Spleen (tissue), 11 donors: Measurements from ENCODE around the gene ARL8B. TPM values are rescaled to one million over a fixed set of nuclear protein-coding genes. Genes with fewer than 3 reads are reported as not detected.

Experiments
- DNase-seq: peaks from one replicate; pipeline ENCODE4 v3.0.0-alpha.2; 2020
- H3K27ac ChIP-seq, 8 donors: fragments of 200-600 bp; sonication (generic) in 7 of 8; 1 replicate in 4 of 8; 2 replicates in 4 of 8; pipeline versions ENCODE4 v1.5.0 to v1.8.0; 2016 to 2021; ENCODE audit warnings: inconsistent platforms in 4 of 8, mild to moderate bottlenecking in 4 of 8, moderate library complexity in 1 of 8
- H3K27me3 ChIP-seq, 7 donors: fragments of 200-600 bp; sonication (generic) in 6 of 7; replicated peaks in 1 of 7; 1 replicate in 4 of 7; 2 replicates in 3 of 7; pipeline versions ENCODE4 v1.5.0 to v1.8.0; 2016 to 2021; ENCODE audit warnings: inconsistent platforms in 3 of 7, mild to moderate bottlenecking in 1 of 7
- H3K36me3 ChIP-seq, 6 donors: fragments of 200-600 bp; sonication (generic) in 5 of 6; 1 replicate in 4 of 6; 2 replicates in 2 of 6; pipeline versions ENCODE4 v1.5.0 to v1.8.0; 2016 to 2021; ENCODE audit warnings: inconsistent platforms in 2 of 6
- H3K4me1 ChIP-seq, 6 donors: fragments of 200-600 bp; sonication (generic) in 5 of 6; 1 replicate in 3 of 6; 2 replicates in 3 of 6; pipeline versions ENCODE4 v1.5.0 to v1.8.0; 2016 to 2021; ENCODE audit warnings: inconsistent platforms in 3 of 6
- H3K4me3 ChIP-seq, 8 donors: fragments of 200-600 bp; sonication (generic) in 7 of 8; 1 replicate in 4 of 8; 2 replicates in 4 of 8; pipeline versions ENCODE4 v1.5.0 to v1.8.0; 2016 to 2021; ENCODE audit warnings: inconsistent platforms in 4 of 8, mild to moderate bottlenecking in 4 of 8, moderate library complexity in 2 of 8
- H3K9me3 ChIP-seq, 8 donors: fragments of 200-600 bp; sonication (generic) in 7 of 8; 1 replicate in 4 of 8; 2 replicates in 4 of 8; pipeline versions ENCODE4 v1.5.0 to v1.8.0; 2016 to 2021; ENCODE audit warnings: inconsistent platforms in 4 of 8
- POLR2A ChIP-seq, 3 donors: fragments of 450-650 bp; IDR thresholded peaks; one replicate each; pipeline ENCODE4 v1.5.1; 2017; ENCODE audit warnings: antibody characterized with exemption in 3 of 3, mild to moderate bottlenecking in 1 of 3
- POLR2AphosphoS5 ChIP-seq, 3 donors: sonication (generic); formaldehyde crosslinking; IDR thresholded peaks; one replicate each; pipeline ENCODE4 v1.5.1; 2017; ENCODE audit warnings: antibody characterized with exemption in 3 of 3
- WGBS, 5 donors: extraction: QIAGEN DNeasy Blood & Tissue Kit in 3 of 5; methylation state at CpG; one replicate each; pipeline versions ENCODE4 v1.1.5 to v1.1.7; 2013 to 2018; 5-methylcytosine and 5-hydroxymethylcytosine counted together
- intact Hi-C: fragments of 100-400 bp; cut with DNase I; formaldehyde crosslinking; loops from one replicate; pipeline ENCODE4 v1.15.0; 2023; ENCODE audit warnings: low total_unique reads
- polyA plus RNA-seq, 3 donors: library from polyadenylated mRNA; stranded (reverse); fragments of 200-250 nt; gene quantifications; one replicate each; pipeline ENCODE4 v1.2.1, GENCODE V29; 2013
- total RNA-seq, 7 donors: library from RNA; depleted of rRNA in 3 of 7; stranded (reverse); fragments of >200 nt in 3 of 7; fragmentation: NEBNext Ultra II Directional in 4 of 7; extraction: Animal tissue kit (Norgen Biotek cat#: 25700) in 4 of 7; gene quantifications; one replicate each; pipeline versions ENCODE4 v1.1.0 to v1.2.1, GENCODE V29; 2016 to 2021
- TF ChIP-seq, protein P1 (sequence below), 11 experiments: fragments of 200-600 bp in 7 of 11; fragments of 450-650 bp in 4 of 11; sonication (generic) in 4 of 11; IDR thresholded peaks in 8 of 11; conservative IDR thresholded peaks in 3 of 11; 1 replicate in 7 of 11; 2 replicates in 4 of 11; pipeline versions ENCODE4 v1.4.0 to v1.8.0; 2016 to 2021; ENCODE audit warnings: antibody characterized with exemption in 11 of 11, inconsistent platforms in 4 of 11, mild to moderate bottlenecking in 1 of 11
- donor health status: healthy with polysubstance abuse.
- donor health status: DM: no; HTN: no; CAD: no; lungs with moderate emphysema.
- donor health status: DM: no; HTN: no; CAD: no.
- donor health status: Bipolar disorder and iron deficiency.
- donor health status: healthy.
- donor health status: DM: no; HTN: no; CAD: no.
- donor health status: DM: yes; HTN: yes; CAD: no.

The ARL8B gene
- total and polyA plus RNA-seq, 10 donors, result 23.0 to 120 (median 58.9) TPM

DNA sequence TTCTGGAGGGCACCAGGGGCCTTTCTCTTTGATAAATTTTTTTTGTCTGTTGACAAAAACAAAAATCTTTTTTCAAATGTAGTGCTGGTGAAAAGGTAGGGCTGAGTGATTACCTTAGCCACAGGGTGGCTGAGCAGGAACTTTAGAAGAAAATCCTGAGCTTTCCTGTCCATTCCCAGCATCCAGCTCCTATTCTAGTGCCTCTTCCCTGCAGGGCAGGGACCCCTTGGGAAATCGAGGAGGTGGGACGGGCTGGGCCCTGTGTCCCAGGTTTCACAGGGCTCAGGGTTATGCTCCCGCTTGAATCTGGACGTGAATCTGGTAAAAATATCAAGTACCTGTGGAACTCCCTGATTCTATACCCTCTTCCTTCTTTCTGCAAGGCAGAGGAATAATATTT is 97.1 kb downstream of the ARL8B start:
- Histone ChIP-seq H3K36me3 (peaks cover under 1 to 82% (median 55%) of the 10 kb centered on the region in 6 donors), H3K27ac (no peak overlapping the region), H3K9me3 (no peaks in the 10 kb centered on the region), H3K4me3 (no peak overlapping the region), H3K4me1 (no peaks in the 10 kb centered on the region), H3K27me3 (no peaks in the 10 kb centered on the region)
- TF ChIP-seq POLR2A (IDR thresholded peaks at IDR 0.05), result no peak
- TF ChIP-seq POLR2AphosphoS5 (IDR thresholded peaks at IDR 0.05), result no peak
- TF ChIP-seq, protein P1, sequence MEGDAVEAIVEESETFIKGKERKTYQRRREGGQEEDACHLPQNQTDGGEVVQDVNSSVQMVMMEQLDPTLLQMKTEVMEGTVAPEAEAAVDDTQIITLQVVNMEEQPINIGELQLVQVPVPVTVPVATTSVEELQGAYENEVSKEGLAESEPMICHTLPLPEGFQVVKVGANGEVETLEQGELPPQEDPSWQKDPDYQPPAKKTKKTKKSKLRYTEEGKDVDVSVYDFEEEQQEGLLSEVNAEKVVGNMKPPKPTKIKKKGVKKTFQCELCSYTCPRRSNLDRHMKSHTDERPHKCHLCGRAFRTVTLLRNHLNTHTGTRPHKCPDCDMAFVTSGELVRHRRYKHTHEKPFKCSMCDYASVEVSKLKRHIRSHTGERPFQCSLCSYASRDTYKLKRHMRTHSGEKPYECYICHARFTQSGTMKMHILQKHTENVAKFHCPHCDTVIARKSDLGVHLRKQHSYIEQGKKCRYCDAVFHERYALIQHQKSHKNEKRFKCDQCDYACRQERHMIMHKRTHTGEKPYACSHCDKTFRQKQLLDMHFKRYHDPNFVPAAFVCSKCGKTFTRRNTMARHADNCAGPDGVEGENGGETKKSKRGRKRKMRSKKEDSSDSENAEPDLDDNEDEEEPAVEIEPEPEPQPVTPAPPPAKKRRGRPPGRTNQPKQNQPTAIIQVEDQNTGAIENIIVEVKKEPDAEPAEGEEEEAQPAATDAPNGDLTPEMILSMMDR (IDR thresholded peaks at IDR 0.05 in 8 of 11, conservative IDR thresholded peaks at IDR 0.05 in 3 of 11), result no peak
- no peak for DNase-seq
- 83 to 94% (median 90%) methylated on average over 4 of the region's 4 CpGs for WGBS, 5 donors
- intact Hi-C loops, result no loop called here

DNA sequence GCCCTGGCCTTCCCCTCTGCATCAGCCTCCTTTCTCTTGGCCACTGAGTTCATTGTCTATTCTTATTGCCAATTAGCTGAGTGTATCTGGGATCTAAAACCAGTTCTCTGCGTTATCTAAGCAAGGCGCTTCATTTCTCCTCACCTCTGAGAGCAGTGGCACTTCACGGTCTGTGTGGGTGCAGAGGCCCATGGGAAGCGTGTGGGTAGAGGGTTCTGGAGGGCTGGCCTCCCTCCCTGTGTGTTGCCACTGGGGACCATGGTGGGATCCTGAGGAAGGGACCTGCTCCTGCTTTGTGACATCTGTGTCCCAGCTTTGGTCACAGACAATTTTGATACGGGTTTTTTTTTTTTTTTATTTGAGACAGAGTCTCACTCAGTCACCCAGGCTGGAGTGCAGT is 98.1 kb downstream of the ARL8B start:
- no peaks in the 10 kb centered on the region for H3K4me1 ChIP-seq
- intact Hi-C loops, result no loop called here
- peaks cover 0 to 72% (median 45%) of the 10 kb centered on the region in 6 donors for H3K36me3 ChIP-seq
- TF ChIP-seq POLR2A (IDR thresholded peaks at IDR 0.05) (no peak), POLR2AphosphoS5 (IDR thresholded peaks at IDR 0.05) (peak in 1 of 3 donors; percentile 6)
- H3K4me3 ChIP-seq, result no peak overlapping the region
- H3K27me3 ChIP-seq, result no peaks in the 10 kb centered on the region
- DNase-seq, result no peak
- no peak overlapping the region for H3K27ac ChIP-seq
- 48 to 63% (median 58%) methylated on average over 5 of the region's 5 CpGs for WGBS, 5 donors
- H3K9me3 ChIP-seq, result no peaks in the 10 kb centered on the region

DNA sequence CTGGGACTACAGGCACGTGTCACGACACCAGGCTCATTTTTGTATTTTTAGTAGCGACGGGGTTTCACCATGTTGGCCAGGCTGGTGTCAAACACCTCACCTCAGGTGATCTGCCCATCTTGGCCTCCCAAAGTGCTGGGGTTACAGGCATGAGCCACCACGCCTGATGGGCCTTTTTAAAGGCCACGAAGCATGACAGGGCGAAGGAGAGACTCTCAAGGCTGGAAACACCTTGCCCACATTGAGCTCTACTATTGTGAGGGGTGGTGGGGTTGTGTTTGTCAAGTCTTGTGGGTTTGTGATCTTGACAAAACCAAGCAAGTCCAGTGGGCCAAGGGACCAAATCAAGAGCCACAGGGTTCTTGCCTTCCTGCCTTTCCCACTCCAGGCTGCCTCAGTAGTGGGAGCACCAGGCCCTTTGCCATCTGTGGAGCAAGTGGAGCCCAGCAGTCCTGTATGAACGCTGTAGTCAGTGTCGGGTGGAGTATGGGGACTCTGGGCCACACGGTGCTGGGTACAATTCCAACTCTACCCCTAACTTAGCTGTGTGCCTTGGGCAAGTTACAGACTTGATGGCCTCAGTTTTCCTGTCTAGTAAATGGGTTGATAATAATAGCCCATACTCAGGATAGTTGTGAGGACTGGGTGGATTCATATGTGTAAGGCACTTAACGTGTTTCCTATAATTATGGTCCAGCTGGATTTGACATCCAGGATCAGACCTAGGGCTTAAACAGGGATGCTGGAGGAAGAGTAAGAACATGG is 98.8 kb downstream of the ARL8B start:
- DNase-seq, result no peak
- 79 to 91% (median 82%) methylated on average over 10 to 11 of the region's 11 CpGs for WGBS, 5 donors
- Histone ChIP-seq H3K4me3 (no peak overlapping the region), H3K4me1 (no peaks in the 10 kb centered on the region), H3K9me3 (no peaks in the 10 kb centered on the region), H3K27ac (no peak overlapping the region), H3K27me3 (no peaks in the 10 kb centered on the region), H3K36me3 (peaks cover 0 to 65% (median 38%) of the 10 kb centered on the region in 6 donors)
- peak in 1 of 3 donors; percentile 16 for TF ChIP-seq POLR2AphosphoS5 (IDR thresholded peaks at IDR 0.05)
- TF ChIP-seq, protein P1 (IDR thresholded peaks at IDR 0.05 in 8 of 11, conservative IDR thresholded peaks at IDR 0.05 in 3 of 11), result no peak
- no peak for TF ChIP-seq POLR2A (IDR thresholded peaks at IDR 0.05)
- intact Hi-C loops, result no loop called here

DNA sequence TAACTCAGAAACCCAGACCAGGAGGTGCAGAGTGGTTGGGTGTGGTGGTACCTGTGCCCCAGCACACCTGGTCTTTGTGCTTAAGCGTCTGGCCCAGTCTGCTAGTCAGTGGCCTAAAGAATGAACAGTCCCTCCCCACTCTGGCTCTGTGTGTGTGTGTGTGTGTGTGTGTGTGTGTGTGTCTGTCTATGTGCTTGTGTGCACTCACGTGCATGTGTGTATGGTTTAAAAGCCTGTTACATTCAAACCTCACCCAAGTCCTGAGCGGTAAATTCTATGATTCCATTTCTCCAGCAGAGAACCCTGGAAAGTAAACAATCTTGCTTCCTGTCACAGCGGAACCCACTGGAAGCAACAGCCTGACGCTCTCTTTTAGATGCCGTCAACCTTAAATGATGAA is 99.6 kb downstream of the ARL8B start:
- no peak for DNase-seq
- H3K4me3 ChIP-seq, result no peak overlapping the region
- WGBS, 5 donors, result 55 to 62% (median 60%) methylated on average over 6 of the region's 6 CpGs
- H3K4me1 ChIP-seq, result peaks cover 0 to 7% (median 3%) of the 10 kb centered on the region in 6 donors
- H3K27ac ChIP-seq, result no peak overlapping the region
- H3K27me3 ChIP-seq, result no peaks in the 10 kb centered on the region
- H3K36me3 ChIP-seq, result peaks cover 0 to 57% (median 30%) of the 10 kb centered on the region in 6 donors
- H3K9me3 ChIP-seq, result no peaks in the 10 kb centered on the region
- TF ChIP-seq POLR2AphosphoS5 (IDR thresholded peaks at IDR 0.05) (no peak), POLR2A (IDR thresholded peaks at IDR 0.05) (no peak)
- TF ChIP-seq, protein P1 (IDR thresholded peaks at IDR 0.05 in 8 of 11, conservative IDR thresholded peaks at IDR 0.05 in 3 of 11), result no peak
- intact Hi-C loops, result no loop called here
